Esophagus squamous epithelium (tissue), 5 donors: ENCODE results near the gene EVX2. TPM values are rescaled to one million over a fixed set of nuclear protein-coding genes. Genes with fewer than 3 reads are reported as not detected.

Experiments used
- DNase-seq: peaks from one replicate; lab custom pipeline; 2025; lab: John Stamatoyannopoulos, UW
- H3K27ac ChIP-seq, 4 donors: fragments of 200-600 bp; sonication (generic); one replicate each; pipeline ENCODE4 v1.5.1; 2016 to 2019; ENCODE audit warnings: mild to moderate bottlenecking in 1 of 4
- H3K27me3 ChIP-seq, 4 donors: fragments of 200-600 bp; sonication (generic); 1 replicate in 3 of 4; 2 replicates in 1 of 4; pipeline versions ENCODE4 v1.5.1 to v1.6.0; 2017 to 2021; ENCODE audit warnings: antibody characterized with exemption in 1 of 4
- H3K36me3 ChIP-seq, 3 donors: fragments of 200-600 bp; sonication (generic); one replicate each; pipeline ENCODE4 v1.5.1; 2016 to 2019
- H3K4me1 ChIP-seq, 3 donors: fragments of 200-600 bp; sonication (generic); one replicate each; pipeline ENCODE4 v1.5.1; 2017 to 2019
- H3K4me3 ChIP-seq, 4 donors: fragments of 200-600 bp; sonication (generic); 1 replicate in 3 of 4; 2 replicates in 1 of 4; pipeline ENCODE4 v1.5.1; 2016 to 2019; ENCODE audit warnings: mild to moderate bottlenecking in 2 of 4, moderate library complexity in 1 of 4
- H3K9me3 ChIP-seq, 3 donors: fragments of 200-600 bp; sonication (generic); one replicate each; pipeline ENCODE4 v1.5.1; 2016 to 2019
- POLR2A ChIP-seq, 4 donors: fragments of 450-650 bp; IDR thresholded peaks; one replicate each; pipeline ENCODE4 v1.6.1; 2017; ENCODE audit warnings: antibody characterized with exemption in 4 of 4, mild to moderate bottlenecking in 4 of 4, moderate library complexity in 3 of 4
- WGBS, 2 donors: methylation state at CpG; one replicate each; pipeline ENCODE4 v1.1.5; 2018; 5-methylcytosine and 5-hydroxymethylcytosine counted together
- intact Hi-C: fragments of 100-400 bp; cut with DNase I; formaldehyde crosslinking; loops from one replicate; pipeline ENCODE4 v1.15.0; 2022
- total RNA-seq, 4 donors: library from RNA; depleted of rRNA; stranded (reverse); fragments of >200 nt; gene quantifications; one replicate each; pipeline ENCODE4 v1.1.0, GENCODE V29; 2016
- TF ChIP-seq, protein P1 (sequence below), 6 experiments: fragments of 450-650 bp in 4 of 6; fragments of 200-600 bp in 2 of 6; sonication (generic) in 2 of 6; IDR thresholded peaks; one replicate each; pipeline ENCODE4 v1.5.1; 2016 to 2019; ENCODE audit warnings: antibody characterized with exemption in 6 of 6, mild to moderate bottlenecking in 4 of 6, moderate library complexity in 4 of 6
- donor health status: DM: yes; HTN: yes; CAD: no.

Gene EVX2
- total RNA-seq, 4 donors from 2014 or later, result not detected

DNA sequence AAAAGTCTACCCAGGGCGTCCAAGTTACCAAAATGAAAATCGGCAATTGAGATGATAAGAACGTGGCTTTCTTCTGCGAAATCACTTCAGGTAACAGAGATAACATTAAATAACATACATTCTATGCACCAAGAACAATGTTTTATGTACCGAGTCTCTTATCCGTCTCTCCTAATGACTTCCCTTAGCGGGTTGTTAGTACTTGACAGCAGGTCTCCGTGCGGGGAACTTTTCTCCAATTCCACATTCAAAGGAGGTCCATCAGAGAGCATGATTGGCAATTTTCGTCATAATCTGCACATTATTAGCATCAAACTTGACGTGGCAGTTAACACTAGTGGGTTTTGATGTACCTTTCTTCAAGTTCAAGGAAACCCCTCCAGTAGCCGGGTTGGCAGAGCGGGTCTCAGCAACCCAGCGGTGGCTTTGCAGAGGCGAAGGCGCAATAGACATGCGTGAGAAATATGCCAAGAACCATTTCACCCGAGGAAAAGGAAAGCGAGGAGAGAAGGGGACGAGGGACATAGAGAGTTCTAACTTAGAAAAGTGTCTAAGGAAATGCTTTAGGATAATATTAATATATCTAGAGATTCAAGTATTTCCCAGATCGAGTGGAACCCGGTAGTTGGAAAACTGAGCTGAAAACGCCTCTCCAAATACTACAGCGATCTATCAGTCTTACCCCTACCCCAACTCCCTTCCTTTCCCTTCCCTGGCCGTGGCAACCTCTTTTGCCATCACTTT, 5.0 kb downstream of the EVX2 start:
- 10 to 17% methylated on average over 25 of the region's 25 CpGs for WGBS, 2 donors
- Histone ChIP-seq H3K4me1 (peaks cover 0 to 46% (median 10%) of the 10 kb centered on the region in 3 donors), H3K4me3 (peak overlapping the region in 1 of 4 donors; percentile 53), H3K9me3 (peaks cover 0 to 20% (median 13%) of the 10 kb centered on the region in 3 donors), H3K27me3 (peaks cover 47 to 100% (median 72%) of the 10 kb centered on the region in 4 donors), H3K36me3 (no peaks in the 10 kb centered on the region), H3K27ac (no peak overlapping the region)
- no peak for DNase-seq
- intact Hi-C loops, result no loop called here
- TF ChIP-seq POLR2A (IDR thresholded peaks at IDR 0.05), result no peak
- TF ChIP-seq, protein P1, sequence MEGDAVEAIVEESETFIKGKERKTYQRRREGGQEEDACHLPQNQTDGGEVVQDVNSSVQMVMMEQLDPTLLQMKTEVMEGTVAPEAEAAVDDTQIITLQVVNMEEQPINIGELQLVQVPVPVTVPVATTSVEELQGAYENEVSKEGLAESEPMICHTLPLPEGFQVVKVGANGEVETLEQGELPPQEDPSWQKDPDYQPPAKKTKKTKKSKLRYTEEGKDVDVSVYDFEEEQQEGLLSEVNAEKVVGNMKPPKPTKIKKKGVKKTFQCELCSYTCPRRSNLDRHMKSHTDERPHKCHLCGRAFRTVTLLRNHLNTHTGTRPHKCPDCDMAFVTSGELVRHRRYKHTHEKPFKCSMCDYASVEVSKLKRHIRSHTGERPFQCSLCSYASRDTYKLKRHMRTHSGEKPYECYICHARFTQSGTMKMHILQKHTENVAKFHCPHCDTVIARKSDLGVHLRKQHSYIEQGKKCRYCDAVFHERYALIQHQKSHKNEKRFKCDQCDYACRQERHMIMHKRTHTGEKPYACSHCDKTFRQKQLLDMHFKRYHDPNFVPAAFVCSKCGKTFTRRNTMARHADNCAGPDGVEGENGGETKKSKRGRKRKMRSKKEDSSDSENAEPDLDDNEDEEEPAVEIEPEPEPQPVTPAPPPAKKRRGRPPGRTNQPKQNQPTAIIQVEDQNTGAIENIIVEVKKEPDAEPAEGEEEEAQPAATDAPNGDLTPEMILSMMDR (IDR thresholded peaks at IDR 0.05), result no peak

DNA sequence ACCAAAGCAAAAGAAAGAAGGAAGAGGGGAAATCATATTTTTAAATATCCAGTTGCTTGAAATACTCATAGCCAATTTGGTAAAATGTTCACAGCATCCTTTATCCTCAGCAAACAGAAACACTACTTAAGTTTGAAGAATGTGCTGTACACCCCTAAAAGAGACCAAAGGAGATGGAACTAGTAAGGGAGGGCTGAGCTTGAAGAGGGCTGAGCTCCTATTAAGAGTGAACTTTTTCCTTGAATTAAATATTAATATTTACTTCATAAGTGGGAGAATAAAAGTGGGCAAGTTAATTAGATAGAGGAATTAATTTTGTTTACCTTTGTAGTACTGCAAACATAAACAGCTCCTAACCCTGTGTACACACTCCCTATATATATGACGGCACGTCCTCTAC, 7.0 kb downstream of the EVX2 start:
- DNase-seq, result no peak
- H3K4me3 ChIP-seq, result no peak overlapping the region
- intact Hi-C loops, result no loop called here
- no peak overlapping the region for H3K27ac ChIP-seq
- peaks cover 0 to 15% (median 7%) of the 10 kb centered on the region in 3 donors for H3K9me3 ChIP-seq
- TF ChIP-seq POLR2A (IDR thresholded peaks at IDR 0.05), result no peak
- TF ChIP-seq, protein P1 (IDR thresholded peaks at IDR 0.05), result no peak
- no peaks in the 10 kb centered on the region for H3K36me3 ChIP-seq
- H3K27me3 ChIP-seq, result peaks cover 43 to 100% (median 66%) of the 10 kb centered on the region in 4 donors
- 12 to 22% methylated on average over 2 of the region's 2 CpGs for WGBS, 2 donors
- peaks cover 0 to 30% (median 10%) of the 10 kb centered on the region in 3 donors for H3K4me1 ChIP-seq

DNA sequence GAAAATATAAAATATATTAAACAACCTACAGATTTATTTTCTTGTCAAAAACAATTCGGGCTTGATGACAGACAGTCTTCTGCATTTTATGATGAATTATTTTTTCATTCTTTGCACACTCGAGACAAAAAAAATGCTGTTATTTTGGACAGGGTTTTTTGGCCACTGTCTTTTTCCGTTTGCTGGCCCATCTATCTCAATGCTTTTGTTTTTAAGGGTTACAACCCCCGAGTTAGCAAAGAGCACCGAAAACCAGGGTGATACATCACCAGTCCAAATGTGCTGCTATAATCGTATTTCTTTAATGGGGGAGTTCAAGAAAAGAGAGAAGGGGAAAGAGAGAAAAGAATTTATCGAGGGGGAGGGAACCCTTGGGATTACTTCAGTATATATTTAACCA, 7.7 kb downstream of the EVX2 start:
- no peaks in the 10 kb centered on the region for H3K36me3 ChIP-seq
- H3K4me1 ChIP-seq, result peaks cover 0 to 28% (median 10%) of the 10 kb centered on the region in 3 donors
- H3K9me3 ChIP-seq, result peaks cover 0 to 7% (median under 1%) of the 10 kb centered on the region in 3 donors
- intact Hi-C loops, result no loop called here
- WGBS, 2 donors, result 19 to 28% methylated on average over 7 of the region's 7 CpGs
- no peak overlapping the region for H3K4me3 ChIP-seq
- H3K27me3 ChIP-seq, result peaks cover 39 to 100% (median 64%) of the 10 kb centered on the region in 4 donors
- no peak for DNase-seq
- H3K27ac ChIP-seq, result no peak overlapping the region
- TF ChIP-seq POLR2A (IDR thresholded peaks at IDR 0.05), result no peak
- TF ChIP-seq, protein P1 (IDR thresholded peaks at IDR 0.05), result no peak

DNA sequence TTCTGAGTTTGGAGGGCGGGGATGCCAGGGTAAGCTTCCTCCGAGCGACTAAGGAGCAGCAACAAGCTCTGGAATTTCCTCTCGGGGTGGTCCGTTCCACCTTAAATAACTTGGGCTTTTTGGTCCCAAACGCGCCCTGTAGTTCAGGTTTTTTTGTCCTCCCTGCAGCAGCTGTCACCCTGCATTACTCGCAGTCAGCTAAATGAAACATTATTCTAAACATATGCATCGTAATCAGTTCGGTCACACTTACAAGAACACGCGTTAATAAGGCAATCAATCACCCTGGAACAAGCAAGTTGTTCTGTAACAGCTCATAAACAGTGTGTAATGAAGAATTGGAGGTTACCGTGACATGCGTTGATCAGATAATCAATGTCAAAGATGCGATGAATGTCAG, 8.3 kb downstream of the EVX2 start:
- no peak overlapping the region for H3K27ac ChIP-seq
- intact Hi-C loops, result no loop called here
- TF ChIP-seq POLR2A (IDR thresholded peaks at IDR 0.05), result no peak
- TF ChIP-seq, protein P1 (IDR thresholded peaks at IDR 0.05), result no peak

DNA sequence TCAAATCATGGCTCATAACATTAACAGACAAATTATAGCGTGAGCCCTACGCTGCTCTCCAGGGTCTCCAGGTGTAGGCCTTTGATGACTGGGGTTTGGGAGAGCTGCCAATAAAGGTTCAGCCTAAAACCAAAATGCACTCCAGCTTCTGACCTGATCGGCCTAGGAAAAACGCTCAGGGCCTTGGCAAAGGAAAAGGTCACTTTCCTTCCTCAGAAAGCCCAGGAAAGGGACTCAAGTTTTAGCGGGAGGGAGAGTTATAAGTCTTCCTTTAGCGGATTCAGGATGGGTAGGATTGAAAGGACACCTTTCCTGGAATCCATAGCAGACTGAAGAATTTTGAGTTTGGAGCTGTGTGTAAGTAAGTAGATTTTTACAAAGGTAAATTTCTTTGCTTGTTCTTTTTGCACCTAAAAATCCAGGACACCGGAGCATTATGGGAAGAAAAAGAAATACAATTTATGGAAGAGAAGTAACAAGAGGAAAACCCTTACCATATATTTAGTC, 8.8 kb downstream of the EVX2 start:
- DNase-seq, result no peak
- H3K4me3 ChIP-seq, result no peak overlapping the region
- H3K27me3 ChIP-seq, result peaks cover 31 to 100% (median 62%) of the 10 kb centered on the region in 4 donors
- no peaks in the 10 kb centered on the region for H3K9me3 ChIP-seq
- TF ChIP-seq POLR2A (IDR thresholded peaks at IDR 0.05), result no peak
- TF ChIP-seq, protein P1 (IDR thresholded peaks at IDR 0.05), result no peak
- intact Hi-C loops, result no loop called here
- 34 to 40% methylated on average over 7 of the region's 7 CpGs for WGBS, 2 donors
- peaks cover 0 to 20% (median 6%) of the 10 kb centered on the region in 3 donors for H3K4me1 ChIP-seq
- no peaks in the 10 kb centered on the region for H3K36me3 ChIP-seq
- H3K27ac ChIP-seq, result no peak overlapping the region

More for the DNA sequence above, 8.3 kb downstream of the EVX2 start:
- peaks cover 0 to 24% (median 8%) of the 10 kb centered on the region in 3 donors for H3K4me1 ChIP-seq
- no peak for DNase-seq
- H3K9me3 ChIP-seq, result peaks cover 0 to 1% (median 0%) of the 10 kb centered on the region in 3 donors
- H3K36me3 ChIP-seq, result no peaks in the 10 kb centered on the region
- peaks cover 33 to 100% (median 61%) of the 10 kb centered on the region in 4 donors for H3K27me3 ChIP-seq
- H3K4me3 ChIP-seq, result no peak overlapping the region
- 14 to 20% methylated on average over 15 of the region's 15 CpGs for WGBS, 2 donors
